ENCODE data around the gene ADD1. TPM values are rescaled to one million over a fixed set of nuclear protein-coding genes. Genes with fewer than 3 reads are reported as not detected.
A peak's percentile ranks its signal among the peaks of the same experiment; 100 is the strongest.

The ADD1 gene
- total RNA-seq, 2 experiments from 2014 or later, result 251 to 260 TPM

- Mint-ChIP-seq H3K36me3 (peaks cover 19% of the 10 kb centered on the region), H3K4me3 (peak overlapping the region; percentile 78), H3K4me1 (peaks cover 49% of the 10 kb centered on the region), H3K27ac (peak overlapping the region; percentile 77), H3K9me3 (ENCODE audit: low read depth) (no peaks in the 10 kb centered on the region), H3K27me3 (peaks cover 7% of the 10 kb centered on the region)
- peak; percentile 71 for DNase-seq
- ATAC-seq, result peak; percentile 29
- CTCF ChIA-PET, result interaction anchor here (1.0 to 4.6 kb wide), 13 partner anchors 9 to 199 kb away, joined by 3 to 37 read pairs (median 5); partner anchors contain the start of genes HTT and HTT-AS
Measured at GRCh38 chr4:2962614-2963174, 119.0 kb downstream of the ADD1 start.

GRCh38 chr4:2963175-2963965, 119.7 kb downstream of the ADD1 start, which contains the start of the genes GRK4 and NOP14:
Gene GRK4, plus strand, starts transcription at chr4:2963571. Its CDS starts 500 bp downstream, at chr4:2964071.
Gene NOP14, minus strand, starts transcription at chr4:2963406. Its CDS starts 87 bp downstream, at chr4:2963319.
- Mint-ChIP-seq H3K4me3 (peak within 1 kb of the TSS; percentile 78), H3K9me3 (ENCODE audit: low read depth) (no peaks in the 10 kb centered on the region)

GRCh38 chr4:2963966-2964471, 120.4 kb downstream of the ADD1 start:
- H3K4me3 Mint-ChIP-seq, result peak overlapping the region; percentile 78
- DNase-seq (peak; percentile 70), ATAC-seq (peak; percentile 25)
- no peaks in the 10 kb centered on the region for H3K9me3 Mint-ChIP-seq (ENCODE audit: low read depth)
- H3K36me3 Mint-ChIP-seq, result peaks cover 8% of the 10 kb centered on the region
- peak overlapping the region; percentile 28 for H3K27ac Mint-ChIP-seq
- CTCF ChIA-PET, result interaction anchor here (0.5 to 4.6 kb wide), 15 partner anchors 10 to 208 kb away, joined by 3 to 37 read pairs (median 5); partner anchors contain the start of gene TNIP2
- peaks cover 7% of the 10 kb centered on the region for H3K27me3 Mint-ChIP-seq
- H3K4me1 Mint-ChIP-seq, result peaks cover 36% of the 10 kb centered on the region

More at GRCh38 chr4:2963175-2963965, 119.7 kb downstream of the ADD1 start, which contains the start of the genes GRK4 and NOP14:
- ATAC-seq, result peak; percentile 87
- Mint-ChIP-seq H3K36me3 (peaks cover 14% of the 10 kb centered on the region), H3K27ac (peak within 1 kb of the TSS; percentile 77), H3K4me1 (peaks cover 42% of the 10 kb centered on the region), H3K27me3 (peaks cover 7% of the 10 kb centered on the region)
- CTCF ChIA-PET, result interaction anchor here (0.5 to 4.6 kb wide), 17 partner anchors 9 to 207 kb away, joined by 3 to 37 read pairs (median 4); partner anchors contain the start of genes HTT, HTT-AS and TNIP2
- peak; percentile 99 for DNase-seq

GRCh38 chr4:2964706-2965258, 121.1 kb downstream of the ADD1 start:
- H3K36me3 Mint-ChIP-seq, result peaks cover 7% of the 10 kb centered on the region
- peaks cover 30% of the 10 kb centered on the region for H3K4me1 Mint-ChIP-seq
- peaks cover 7% of the 10 kb centered on the region for H3K27me3 Mint-ChIP-seq
- no peak overlapping the region for H3K27ac Mint-ChIP-seq
- H3K4me3 Mint-ChIP-seq, result peak overlapping the region; percentile 78
- CTCF ChIA-PET, result interaction anchor here (2.1 to 4.6 kb wide), 4 partner anchors 13 to 202 kb away, joined by 7 to 37 read pairs (median 18); no protein-coding TSS in a partner anchor
- no peak for DNase-seq
- no peaks in the 10 kb centered on the region for H3K9me3 Mint-ChIP-seq (ENCODE audit: low read depth)
- no peak for ATAC-seq

GRCh38 chr4:2965262-2965661, 121.6 kb downstream of the ADD1 start:
- Mint-ChIP-seq H3K27ac (no peak overlapping the region), H3K9me3 (ENCODE audit: low read depth) (no peaks in the 10 kb centered on the region), H3K27me3 (peaks cover 7% of the 10 kb centered on the region), H3K4me3 (peak overlapping the region; percentile 19), H3K4me1 (peaks cover 27% of the 10 kb centered on the region), H3K36me3 (peaks cover 7% of the 10 kb centered on the region)
- ATAC-seq, result no peak
- DNase-seq, result no peak
- CTCF ChIA-PET, result interaction anchor here (2.1 to 4.6 kb wide), 4 partner anchors 12 to 202 kb away, joined by 7 to 37 read pairs (median 18); no protein-coding TSS in a partner anchor

GRCh38 chr4:2968381-2968780, 124.7 kb downstream of the ADD1 start:
- CTCF ChIA-PET, result interaction anchor here (1.8 kb wide), 1 partner anchor 10 kb away, joined by 9 read pairs; no protein-coding TSS in a partner anchor
- H3K27me3 Mint-ChIP-seq, result peaks cover 7% of the 10 kb centered on the region
- peaks cover 15% of the 10 kb centered on the region for H3K4me1 Mint-ChIP-seq
- no peak overlapping the region for H3K27ac Mint-ChIP-seq
- no peak for ATAC-seq
- H3K9me3 Mint-ChIP-seq (ENCODE audit: low read depth), result no peaks in the 10 kb centered on the region
- DNase-seq, result no peak
- no peaks in the 10 kb centered on the region for H3K36me3 Mint-ChIP-seq
- no peak overlapping the region for H3K4me3 Mint-ChIP-seq

GRCh38 chr4:2971275-2971674, 127.6 kb downstream of the ADD1 start:
- no peak for ATAC-seq
- Mint-ChIP-seq H3K4me1 (peaks cover 8% of the 10 kb centered on the region), H3K4me3 (no peak overlapping the region), H3K36me3 (no peaks in the 10 kb centered on the region), H3K27ac (no peak overlapping the region), H3K27me3 (no peaks in the 10 kb centered on the region), H3K9me3 (ENCODE audit: low read depth) (no peaks in the 10 kb centered on the region)
- CTCF ChIA-PET, result interaction anchor here (0.8 to 1.0 kb wide), 2 partner anchors 15 to 66 kb away, joined by 3 read pairs; no protein-coding TSS in a partner anchor
- DNase-seq, result no peak

- no peak overlapping the region for H3K27ac Mint-ChIP-seq
- no peak overlapping the region for H3K4me3 Mint-ChIP-seq
- no peaks in the 10 kb centered on the region for H3K4me1 Mint-ChIP-seq
- H3K27me3 Mint-ChIP-seq, result peaks cover 3% of the 10 kb centered on the region
- peaks cover 2% of the 10 kb centered on the region for H3K36me3 Mint-ChIP-seq
- CTCF ChIA-PET, result interaction anchor here (0.6 to 4.2 kb wide), 19 partner anchors 9 to 207 kb away, joined by 3 to 37 read pairs (median 5); partner anchors contain the start of genes GRK4 and NOP14
- no peak for DNase-seq
- ATAC-seq, result no peak
- peaks cover 3% of the 10 kb centered on the region for H3K9me3 Mint-ChIP-seq (ENCODE audit: low read depth)
Measured at GRCh38 chr4:2977211-2978088, 133.8 kb downstream of the ADD1 start.

Other genes with a start within 250 kb of the ADD1 start
- gene TNIP2, start 87.5 kb upstream of the ADD1 start, total RNA-seq, result 10 to 100 TPM; 51.3 to 53.5 TPM
- 100 to 1,000 TPM in 1 of 2 experiments, 10 to 100 TPM in 1; 88.0 to 105 TPM for gene SH3BP2, start 50.8 kb upstream of the ADD1 start, total RNA-seq
- 10 to 100 TPM; 47.9 to 81.0 TPM for gene NOP14, start 119.6 kb downstream of the ADD1 start, total RNA-seq
- 1 to 10 TPM; 3.0 to 4.4 TPM for gene GRK4, start 119.7 kb downstream of the ADD1 start, total RNA-seq
- gene HTT-AS, start 230.7 kb downstream of the ADD1 start, total RNA-seq, result not detected
- gene HTT, start 230.8 kb downstream of the ADD1 start, total RNA-seq, result 10 to 100 TPM; 52.2 to 72.7 TPM